Mucosa of descending colon (tissue), 3 donors: ENCODE results near the gene PAFAH1B2. TPM values are rescaled to one million over a fixed set of nuclear protein-coding genes. Genes with fewer than 3 reads are reported as not detected.

Experiments used
- ATAC-seq: fragments of 200-7000 bp; cut with Tn5 transposase; one replicate; pipeline ENCODE4 v1.9.1; 2020; ENCODE audit warnings: mild to moderate bottlenecking, moderate library complexity
- DNase-seq, 3 donors: peaks; one replicate each; pipeline ENCODE4 v3.0.0-alpha.2; 2020
- H3K36me3 ChIP-seq: fragments of 200-600 bp; one replicate; pipeline ENCODE4 v1.8.0; 2021; ENCODE audit warnings: low read depth, mild to moderate bottlenecking
- H3K4me1 ChIP-seq: fragments of 200-600 bp; one replicate; pipeline ENCODE4 v1.8.0; 2021; ENCODE audit warnings: low read depth, mild to moderate bottlenecking
- H3K4me3 ChIP-seq: fragments of 200-600 bp; one replicate; pipeline ENCODE4 v1.8.0; 2021; ENCODE audit warnings: mild to moderate bottlenecking
- H3K9me3 ChIP-seq: fragments of 200-600 bp; one replicate; pipeline ENCODE4 v1.8.0; 2021; ENCODE audit warnings: mild to moderate bottlenecking
- intact Hi-C, 2 donors: fragments of 100-400 bp; cut with DNase I in 1 of 2; cut with micrococcal nuclease in 1 of 2; formaldehyde crosslinking; loops; one replicate each; pipeline versions ENCODE4 v1.11.0 to v1.11.1; 2022; cut with DNase I, micrococcal nuclease
- total RNA-seq, 3 donors: library from RNA; stranded (reverse); fragmentation: NEBNext Ultra II Directional in 2 of 3; extraction: Animal tissue kit (Norgen Biotek cat#: 25700) in 2 of 3; gene quantifications; one replicate each; pipeline versions ENCODE4 v1.2.1 to v1.2.4, GENCODE V29; 2021 to 2023
- TF ChIP-seq, protein P1 (sequence below): fragments of 200-600 bp; IDR thresholded peaks from one replicate; pipeline ENCODE4 v1.8.0; 2022; ENCODE audit warnings: antibody characterized with exemption, mild to moderate bottlenecking
- donor health status: DM: no; HTN: no; CAD: no; lungs with moderate emphysema.
- donor health status: DM: no; HTN: no; CAD: no.
- donor health status: DM: no; HTN: yes; CAD: no.

Gene PAFAH1B2
- total RNA-seq, 3 donors from 2014 or later: 67.9 to 72.7 (median 71.9) TPM

DNA sequence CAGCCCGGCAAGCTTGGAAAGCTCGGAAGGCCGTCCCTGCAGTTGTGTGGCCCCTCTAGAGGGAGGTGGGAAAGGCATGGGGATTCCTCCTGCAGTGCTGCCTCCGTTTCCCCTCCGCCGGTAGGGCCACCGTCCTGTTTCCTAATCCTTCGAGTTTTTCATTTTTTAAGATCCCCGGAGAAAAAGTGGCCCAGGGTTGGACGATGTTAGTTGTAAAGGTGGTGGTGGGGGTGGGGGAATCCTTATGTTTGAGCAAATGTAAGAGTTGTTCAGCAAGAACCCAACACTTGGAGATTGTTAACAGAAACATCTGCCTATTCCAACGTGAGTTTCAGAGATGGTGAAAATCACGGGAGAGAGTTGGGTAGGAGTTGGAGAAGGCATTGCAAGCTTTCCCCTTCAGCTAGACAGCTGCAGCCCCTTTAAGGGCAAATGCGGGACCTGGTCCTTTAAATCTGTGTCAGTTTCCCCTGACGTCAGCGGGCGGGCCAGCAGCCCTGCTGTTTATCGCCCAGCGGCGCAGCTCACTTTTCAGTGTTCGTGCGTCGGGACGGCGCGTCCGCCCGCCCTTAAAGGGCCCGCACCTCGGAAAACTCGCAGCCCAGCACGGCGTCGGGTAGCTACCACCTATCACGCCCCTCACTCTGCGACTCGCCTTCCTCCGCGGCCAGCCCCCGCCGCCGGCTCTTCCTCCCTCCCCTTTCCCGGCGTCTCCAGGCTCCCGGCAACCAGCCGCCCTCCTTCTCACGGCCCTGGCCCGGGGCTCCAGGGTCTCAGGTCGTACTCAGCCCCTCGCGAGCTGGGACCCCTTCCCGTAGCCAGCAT lies 34.3 kb downstream of the PAFAH1B2 start, which contains the start of gene SIDT2:
TSS of gene SIDT2 (plus strand) at position 534 of the 825 bp plus-strand sequence. CDS start 521 bp downstream, outside the sequence.
- TF ChIP-seq, protein P1, sequence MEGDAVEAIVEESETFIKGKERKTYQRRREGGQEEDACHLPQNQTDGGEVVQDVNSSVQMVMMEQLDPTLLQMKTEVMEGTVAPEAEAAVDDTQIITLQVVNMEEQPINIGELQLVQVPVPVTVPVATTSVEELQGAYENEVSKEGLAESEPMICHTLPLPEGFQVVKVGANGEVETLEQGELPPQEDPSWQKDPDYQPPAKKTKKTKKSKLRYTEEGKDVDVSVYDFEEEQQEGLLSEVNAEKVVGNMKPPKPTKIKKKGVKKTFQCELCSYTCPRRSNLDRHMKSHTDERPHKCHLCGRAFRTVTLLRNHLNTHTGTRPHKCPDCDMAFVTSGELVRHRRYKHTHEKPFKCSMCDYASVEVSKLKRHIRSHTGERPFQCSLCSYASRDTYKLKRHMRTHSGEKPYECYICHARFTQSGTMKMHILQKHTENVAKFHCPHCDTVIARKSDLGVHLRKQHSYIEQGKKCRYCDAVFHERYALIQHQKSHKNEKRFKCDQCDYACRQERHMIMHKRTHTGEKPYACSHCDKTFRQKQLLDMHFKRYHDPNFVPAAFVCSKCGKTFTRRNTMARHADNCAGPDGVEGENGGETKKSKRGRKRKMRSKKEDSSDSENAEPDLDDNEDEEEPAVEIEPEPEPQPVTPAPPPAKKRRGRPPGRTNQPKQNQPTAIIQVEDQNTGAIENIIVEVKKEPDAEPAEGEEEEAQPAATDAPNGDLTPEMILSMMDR: no peak
- H3K9me3 ChIP-seq: no peaks in the 10 kb centered on the region
- H3K36me3 ChIP-seq: no peaks in the 10 kb centered on the region
- peak within 1 kb of the TSS; percentile 72 for H3K4me3 ChIP-seq
- ATAC-seq (peak; percentile 90), DNase-seq (peak; percentile 95 to 98 (median 97))
- intact Hi-C loops: no loop called here
- H3K4me1 ChIP-seq: peaks cover 41% of the 10 kb centered on the region

DNA sequence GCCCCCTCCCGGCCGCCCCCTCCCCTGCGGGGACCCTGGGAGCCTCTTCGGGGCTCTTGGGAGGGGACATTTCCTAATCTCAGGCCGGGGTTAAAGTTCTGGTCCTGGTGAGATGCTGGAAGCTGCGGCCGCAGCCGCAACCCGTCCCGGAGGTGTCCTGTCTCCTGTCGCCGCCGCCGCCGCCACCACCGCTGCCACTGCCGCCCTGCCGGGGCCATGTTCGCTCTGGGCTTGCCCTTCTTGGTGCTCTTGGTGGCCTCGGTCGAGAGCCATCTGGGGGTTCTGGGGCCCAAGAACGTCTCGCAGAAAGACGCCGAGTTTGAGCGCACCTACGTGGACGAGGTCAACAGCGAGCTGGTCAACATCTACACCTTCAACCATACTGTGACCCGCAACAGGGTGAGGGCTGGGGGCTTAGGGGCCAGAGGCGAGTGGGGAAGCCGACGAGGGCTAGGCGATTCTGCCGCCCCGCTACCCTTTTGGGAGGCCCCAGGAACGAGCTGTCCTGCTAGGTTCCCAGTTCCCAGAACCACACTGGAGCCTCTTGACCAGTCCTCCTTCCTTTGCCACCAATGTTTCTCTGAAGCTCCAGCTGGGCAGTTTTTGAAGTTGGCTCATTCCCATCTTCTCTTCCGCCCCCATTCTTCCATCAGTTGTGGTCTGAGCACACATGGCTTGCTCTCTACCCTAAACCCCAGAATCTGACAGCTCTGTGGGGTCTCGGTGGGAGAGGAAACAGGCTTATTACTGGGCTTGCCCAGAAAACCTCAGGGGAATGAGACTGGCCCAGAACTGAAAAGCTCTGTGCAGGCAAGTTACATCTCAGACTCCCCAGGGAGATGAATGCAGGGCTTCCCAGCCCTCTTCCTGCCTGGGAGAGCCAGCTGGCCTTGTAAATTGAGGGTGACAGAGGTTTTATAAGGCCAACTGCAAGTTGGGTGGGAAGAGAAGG lies 35.2 kb downstream of the PAFAH1B2 start:
- H3K9me3 ChIP-seq: no peaks in the 10 kb centered on the region
- peak overlapping the region; percentile 72 for H3K4me3 ChIP-seq
- TF ChIP-seq, protein P1: no peak
- DNase-seq: peak; percentile 62 to 79 (median 77)
- intact Hi-C loops: no loop called here
- H3K36me3 ChIP-seq: no peaks in the 10 kb centered on the region
- H3K4me1 ChIP-seq: peaks cover 41% of the 10 kb centered on the region
- ATAC-seq: peak; percentile 65

DNA sequence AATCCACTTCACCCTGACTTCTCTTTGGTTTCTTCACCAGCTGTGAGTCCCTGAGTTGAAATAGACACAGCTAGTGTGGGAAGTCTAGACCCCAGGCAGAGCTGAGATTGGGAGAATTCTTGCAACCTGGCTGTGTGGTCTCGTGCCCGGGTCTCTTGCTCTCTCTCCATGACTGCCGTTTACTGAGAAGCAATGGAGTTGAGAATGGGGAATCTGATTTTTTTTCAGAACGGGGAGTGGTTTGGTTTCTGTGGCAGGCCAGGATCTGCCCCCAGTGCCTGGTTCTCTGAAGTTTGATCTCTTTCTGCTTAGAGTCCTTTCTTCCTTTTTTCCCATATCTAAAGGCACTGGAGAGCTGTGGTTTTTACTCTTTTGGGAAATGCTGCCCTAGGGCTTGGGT lies 35.9 kb downstream of the PAFAH1B2 start:
- Histone ChIP-seq H3K4me1 (peaks cover 41% of the 10 kb centered on the region), H3K9me3 (no peaks in the 10 kb centered on the region), H3K36me3 (no peaks in the 10 kb centered on the region), H3K4me3 (no peak overlapping the region)
- ATAC-seq (no peak), DNase-seq (no peak)
- TF ChIP-seq, protein P1: no peak
- intact Hi-C loops: no loop called here

DNA sequence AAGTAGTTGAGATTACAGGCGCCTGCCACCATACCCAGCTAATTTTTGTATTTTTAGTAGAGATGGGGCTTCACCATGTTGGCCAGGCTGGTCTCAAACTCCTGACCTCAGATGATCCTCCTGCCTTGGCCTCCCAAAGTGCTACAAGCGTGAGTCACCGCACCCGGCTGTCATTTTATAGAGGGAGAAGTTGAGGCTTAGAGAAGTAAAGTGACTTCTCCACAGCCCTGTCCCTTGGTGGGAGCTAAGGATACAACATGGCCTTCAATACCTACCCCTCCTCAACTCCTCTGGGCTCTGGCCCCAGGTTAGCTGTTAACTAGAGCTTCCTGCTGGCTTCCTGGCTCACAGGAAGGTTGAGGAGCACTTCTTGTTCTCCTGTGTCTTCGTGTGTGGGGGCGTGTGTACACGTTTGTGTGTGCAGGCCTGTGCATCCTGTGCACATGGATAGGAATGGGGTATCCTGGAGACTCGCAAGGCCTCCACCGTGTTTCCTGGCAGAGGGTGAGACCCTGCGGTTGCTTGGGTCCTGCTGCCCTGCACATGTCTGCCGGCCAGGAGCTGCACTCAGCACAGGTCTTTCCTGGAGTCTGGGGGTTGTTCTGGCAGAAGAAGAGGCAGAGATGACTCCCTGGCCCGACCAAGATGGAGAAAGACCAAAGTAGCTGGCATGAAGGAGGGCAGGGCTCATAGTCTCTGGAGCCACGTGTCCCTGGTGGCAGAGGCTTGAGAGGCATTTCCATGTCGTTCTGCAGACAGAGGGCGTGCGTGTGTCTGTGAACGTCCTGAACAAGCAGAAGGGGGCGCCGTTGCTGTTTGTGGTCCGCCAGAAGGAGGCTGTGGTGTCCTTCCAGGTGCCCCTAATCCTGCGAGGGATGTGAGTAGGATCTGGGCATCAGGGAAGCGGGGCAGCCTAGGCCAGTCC lies 36.8 kb downstream of the PAFAH1B2 start:
- no peaks in the 10 kb centered on the region for H3K9me3 ChIP-seq
- TF ChIP-seq, protein P1: peak; percentile 62
- peaks cover 41% of the 10 kb centered on the region for H3K4me1 ChIP-seq
- H3K4me3 ChIP-seq: no peak overlapping the region
- DNase-seq (peak; percentile 83 to 88 (median 84)), ATAC-seq (peak; percentile 65)
- intact Hi-C loops: no loop called here
- no peaks in the 10 kb centered on the region for H3K36me3 ChIP-seq
